HG03378 (cell line): ENCODE measurements around the gene UFD1.
"Not testable (repeated sequence)": the region's sequence is repeated elsewhere in the genome, so short reads cannot be mapped to it uniquely, and the experiment has no call there.

Experiments used
- ATAC-seq: cut with Tn5 transposase; IDR thresholded peaks from one replicate; pipeline ENCODE4 v1.9.1; 2021; ENCODE audit warnings: mild to moderate bottlenecking, moderate library complexity; ENCODE audit not compliant: unreplicated experiment

Gene UFD1

DNA sequence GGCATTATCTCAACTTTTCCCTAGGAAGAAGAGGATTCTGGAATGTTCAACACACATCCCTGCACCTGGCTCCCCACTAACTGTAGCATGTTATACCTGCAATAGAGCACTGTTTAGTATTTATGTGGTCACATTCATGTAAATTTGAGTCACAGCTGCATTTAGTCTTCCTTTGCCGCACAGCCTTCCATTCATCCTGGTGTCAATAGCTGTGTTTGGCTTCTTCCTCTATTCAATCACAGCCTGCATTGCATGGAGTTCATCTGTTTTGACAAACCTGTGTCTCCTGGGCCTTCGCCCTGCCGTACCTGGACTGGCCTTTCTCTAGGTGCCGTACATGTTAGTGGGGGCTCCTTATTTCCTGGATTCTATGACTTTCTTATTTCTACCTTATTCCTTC is 27.4 kb downstream of the UFD1 start:
- ATAC-seq = no peak

DNA sequence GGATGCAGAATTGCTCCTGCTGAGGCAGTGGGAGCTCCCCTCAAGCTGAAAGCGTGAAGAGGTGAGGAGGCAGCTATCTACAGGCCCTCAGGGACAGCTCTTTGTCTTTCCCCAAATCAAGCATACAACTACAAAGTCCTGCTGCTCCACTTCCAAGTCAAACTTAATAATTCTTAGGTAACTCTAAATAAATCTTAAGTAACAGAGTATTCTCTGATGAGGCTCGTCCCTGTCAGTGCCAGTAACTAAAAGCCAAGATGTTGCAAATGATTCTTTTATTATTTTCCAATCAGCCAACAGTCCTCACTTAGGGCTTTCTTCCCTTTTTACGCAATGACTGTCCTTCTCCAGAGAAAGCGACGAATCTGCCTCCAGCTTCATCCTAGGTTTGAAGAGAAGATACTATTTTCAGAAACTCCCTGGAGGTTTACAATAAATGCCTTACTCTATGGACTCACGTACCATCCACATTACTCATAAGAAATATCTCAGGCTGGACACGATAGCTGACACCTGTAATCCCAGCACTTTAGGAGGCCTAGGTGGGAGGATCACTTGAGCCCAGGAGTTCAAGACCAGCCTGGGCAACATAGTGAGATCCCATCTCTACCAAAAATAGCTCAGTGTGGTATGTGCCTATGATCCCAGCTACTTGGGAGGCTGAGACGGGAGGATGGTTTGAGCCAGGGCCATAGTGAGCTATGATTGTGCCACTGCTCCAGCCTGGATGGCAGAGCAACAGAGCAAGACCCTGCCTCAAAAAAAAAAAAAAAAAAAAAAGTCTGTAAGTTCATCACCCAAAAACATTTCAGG is 28.4 kb downstream of the UFD1 start:
- ATAC-seq = no peak

DNA sequence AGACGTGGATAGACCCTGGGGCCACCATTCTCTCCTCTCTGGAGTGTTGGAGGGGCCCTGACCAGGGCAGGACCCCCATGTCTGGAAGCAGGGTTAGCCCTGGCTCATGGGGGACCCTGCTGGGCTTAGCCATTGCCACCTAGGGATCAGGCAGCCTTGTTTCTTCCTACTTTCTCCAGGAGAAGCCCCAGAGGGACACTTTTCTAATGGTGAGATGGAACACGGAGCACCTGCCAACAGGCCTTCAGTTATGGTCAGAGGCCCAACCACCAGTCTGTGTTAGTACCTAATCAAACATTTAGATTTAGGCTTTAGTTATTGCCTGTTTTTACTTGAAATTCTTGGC is 29.6 kb downstream of the UFD1 start:
- no peak for ATAC-seq

DNA sequence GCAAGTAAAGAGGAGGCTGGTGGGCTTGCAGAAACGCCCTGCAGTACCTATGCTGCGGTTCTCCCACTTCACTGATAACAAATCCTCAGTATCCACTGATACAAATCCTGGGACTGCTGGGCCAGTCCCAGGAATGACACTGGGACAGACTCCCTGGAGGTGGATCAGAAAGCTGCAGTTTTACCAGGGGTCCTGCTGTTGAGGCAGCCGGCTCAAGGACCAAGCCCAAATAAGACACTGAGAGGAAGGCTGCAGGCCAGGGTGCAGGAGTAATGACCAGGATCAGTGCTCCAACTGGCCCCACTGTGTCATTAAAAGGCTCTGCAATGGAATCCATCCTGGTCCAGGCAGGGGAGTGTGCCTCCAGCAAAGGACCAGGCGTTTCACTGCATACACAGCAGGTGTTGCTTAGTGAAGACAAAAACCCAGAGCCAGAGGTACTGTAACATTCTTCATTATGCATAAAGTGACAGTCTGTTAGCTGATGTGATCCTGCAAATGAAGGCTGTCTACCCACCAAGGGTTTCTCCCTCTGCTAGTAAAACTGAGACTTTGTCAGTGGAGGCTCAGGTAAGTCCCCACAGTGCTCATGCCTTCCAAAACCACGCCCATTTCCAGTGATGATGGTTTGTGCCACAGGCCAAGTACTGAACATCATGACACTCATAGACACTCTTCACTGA is 30.1 kb downstream of the UFD1 start:
- no peak for ATAC-seq

DNA sequence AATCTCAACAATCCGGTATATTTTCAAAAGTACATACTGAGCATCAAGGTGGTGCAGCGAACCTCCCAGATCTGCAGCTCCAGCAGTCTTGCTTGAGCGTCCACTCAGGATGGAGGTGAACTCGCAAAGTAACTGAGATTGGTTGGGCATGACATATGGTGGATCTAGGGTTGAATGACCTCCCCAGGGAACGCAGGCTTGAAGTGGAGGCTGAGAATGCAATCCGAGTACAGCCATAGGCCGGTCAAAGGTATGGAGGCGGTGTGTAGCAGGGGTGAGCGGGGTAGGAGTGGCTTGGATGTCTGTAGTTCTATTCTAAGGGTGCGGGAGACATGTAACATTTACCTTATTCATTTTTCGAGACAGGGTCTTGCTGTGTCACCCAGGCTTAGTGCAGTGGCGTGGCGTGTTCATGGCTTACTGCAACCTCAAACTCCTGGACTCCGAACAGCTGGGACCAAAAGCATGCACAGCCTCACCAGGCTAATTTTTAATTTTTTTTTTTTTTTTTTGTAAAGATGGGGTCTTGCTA is 30.9 kb downstream of the UFD1 start:
- peak; percentile 30 for ATAC-seq

DNA sequence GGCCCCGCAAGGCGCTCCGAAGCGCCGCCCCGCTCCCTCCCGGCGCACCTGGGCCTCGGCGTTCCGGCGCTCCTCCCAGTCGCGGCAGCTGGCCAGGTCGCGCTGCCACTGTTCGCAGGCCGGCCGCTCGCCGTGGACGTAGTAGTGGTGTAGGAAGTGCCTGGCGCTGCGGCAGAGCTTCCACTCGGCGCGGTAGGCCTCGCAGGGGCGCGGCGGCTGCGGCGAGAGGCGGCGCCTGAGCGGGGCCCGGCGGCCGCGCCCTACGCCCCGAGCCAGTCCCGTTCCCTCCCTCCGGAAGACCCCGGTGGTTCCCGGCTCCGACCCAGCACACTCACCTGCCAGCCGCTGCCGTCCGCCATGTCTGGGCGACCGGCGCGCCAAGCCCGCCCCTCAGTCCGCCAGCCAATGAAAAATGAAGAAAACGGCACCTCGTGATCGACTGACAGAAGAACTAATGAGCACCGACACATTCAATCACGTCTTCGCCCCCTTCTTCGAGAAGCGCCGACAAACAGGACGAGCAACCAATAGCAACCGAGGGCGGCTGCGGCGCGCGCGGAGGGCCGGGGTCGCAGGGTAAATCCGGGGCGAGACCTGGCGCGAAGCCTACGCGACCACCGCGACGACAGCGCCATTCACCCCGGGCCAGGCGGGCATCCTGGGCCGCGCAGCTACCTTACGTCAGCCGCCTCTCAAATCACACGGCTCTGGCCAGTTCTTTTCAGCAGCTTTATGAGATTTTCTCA is 31.5 kb downstream of the UFD1 start, which contains the start of gene C22orf39:
Gene C22orf39 (minus strand): TSS at position 382 of the 746 bp plus-strand sequence. CDS start 23 bp downstream, at position 359.
- ATAC-seq = peak; percentile 71

DNA sequence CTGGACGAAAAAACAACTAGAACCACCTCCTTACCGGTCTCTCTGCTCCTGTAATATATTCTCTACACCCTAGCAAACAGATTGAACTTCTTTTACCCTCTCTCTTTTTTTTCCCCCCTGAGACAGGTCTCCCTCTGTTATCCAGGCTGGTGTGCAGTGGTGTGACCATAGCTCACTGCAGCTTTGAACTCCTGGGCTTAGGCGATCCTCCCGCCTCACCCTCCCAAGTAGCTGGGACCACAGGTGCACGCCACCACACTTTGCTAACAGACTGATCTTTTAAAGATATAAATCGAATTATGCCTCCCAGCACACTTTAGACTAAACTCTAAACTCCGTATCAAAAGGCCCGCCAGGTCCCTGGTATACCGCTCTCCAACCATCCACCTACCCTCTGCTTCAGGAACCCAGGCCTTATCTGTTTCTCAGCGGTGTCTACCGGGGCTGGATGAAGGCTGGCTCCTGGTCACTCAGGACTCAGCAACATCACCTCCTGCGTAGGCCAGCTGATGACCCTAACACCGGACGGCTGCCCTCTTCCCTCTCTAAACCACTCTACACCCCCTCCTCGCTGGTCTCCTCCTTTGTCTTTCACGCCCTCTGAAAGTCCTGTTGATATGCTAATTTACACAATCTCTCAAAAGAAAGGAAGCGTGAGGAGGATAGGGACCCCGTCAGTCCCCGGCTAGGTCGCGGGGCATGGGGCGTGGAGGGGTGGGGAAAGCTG is 32.2 kb downstream of the UFD1 start:
- ATAC-seq = no peak

DNA sequence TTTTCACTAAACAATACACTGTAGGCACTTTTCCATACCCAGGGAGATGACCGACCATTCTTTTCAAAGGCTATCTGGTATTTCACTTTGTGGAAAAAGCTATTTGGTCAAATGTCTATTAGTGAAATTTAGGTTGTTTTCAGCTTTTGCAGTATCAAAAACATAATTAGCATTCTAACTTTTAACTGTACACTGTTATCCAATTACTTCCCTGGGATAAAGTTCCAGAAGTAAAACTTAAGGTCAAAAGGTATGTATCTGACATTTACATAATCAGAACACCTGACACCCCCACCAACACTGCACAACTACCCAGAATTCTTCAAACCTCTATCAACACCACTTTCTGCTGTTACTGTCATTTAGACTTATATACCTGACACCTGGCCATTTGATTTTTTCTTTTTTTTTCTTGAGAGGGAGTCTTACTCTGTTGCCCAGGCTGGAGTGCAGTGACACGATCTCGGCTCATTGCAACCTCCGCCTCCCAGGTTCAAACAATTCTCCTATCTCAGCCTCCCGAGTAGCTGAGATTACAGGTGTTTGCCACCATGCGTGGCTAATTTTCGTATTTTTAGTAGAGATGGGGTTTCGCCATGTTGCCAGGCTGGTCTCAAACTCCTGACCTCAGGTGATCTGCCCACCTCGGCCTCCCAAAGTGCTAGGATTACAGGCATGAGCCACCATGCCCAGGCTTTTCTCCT is 33.6 kb downstream of the UFD1 start:
- not testable (repeated sequence) for ATAC-seq

DNA sequence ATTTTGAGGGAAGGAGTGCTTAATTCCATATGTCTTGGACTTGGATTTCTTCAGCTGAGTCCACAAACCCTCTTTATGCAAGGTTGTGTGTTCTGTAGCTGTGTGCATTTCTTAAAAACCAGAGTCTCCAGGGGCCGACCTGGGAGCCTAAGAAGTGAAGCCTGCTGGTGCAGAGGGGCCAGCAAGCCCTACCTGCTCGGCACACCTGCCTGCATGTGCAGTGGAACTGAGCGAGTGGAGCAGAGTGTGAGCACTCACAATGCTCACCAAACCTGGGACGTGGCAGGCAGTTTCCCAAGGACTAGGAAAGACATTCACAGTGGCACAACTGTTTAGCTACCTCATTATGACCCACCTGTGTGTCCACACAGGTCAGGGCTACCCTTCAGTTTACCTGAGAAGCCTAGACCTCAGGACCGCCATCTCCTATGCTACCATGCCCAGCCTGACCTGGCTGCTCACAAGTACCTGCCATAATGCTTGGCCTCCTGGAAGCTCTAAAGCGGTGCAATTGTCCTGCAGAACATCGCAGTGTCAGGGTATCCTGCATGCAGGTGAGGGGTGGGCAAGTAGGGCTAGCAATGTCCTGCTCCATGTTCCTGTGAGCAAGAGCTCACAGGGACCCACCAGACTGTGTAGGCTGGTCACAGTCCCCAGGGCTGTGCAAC is 35.3 kb downstream of the UFD1 start:
- no peak for ATAC-seq

DNA sequence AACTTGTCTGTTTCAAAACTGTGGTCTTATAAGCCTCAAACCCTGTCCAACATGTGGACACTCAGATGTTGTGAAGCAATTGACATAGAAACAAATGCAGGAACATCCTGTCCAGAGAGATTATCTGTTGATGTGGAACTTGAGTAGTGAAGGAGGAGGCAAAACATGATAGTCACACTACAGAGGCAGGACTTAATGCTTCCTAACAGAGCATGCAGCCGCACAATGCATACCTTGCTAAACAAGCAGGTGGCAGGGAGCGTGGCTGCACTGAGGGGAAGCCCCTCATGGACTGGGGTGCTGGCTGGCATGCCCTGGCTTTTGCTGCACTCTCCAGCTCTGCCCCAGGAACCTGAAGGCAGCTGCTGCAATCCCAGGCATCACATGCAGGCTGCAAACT is 36.8 kb downstream of the UFD1 start:
- ATAC-seq = no peak

DNA sequence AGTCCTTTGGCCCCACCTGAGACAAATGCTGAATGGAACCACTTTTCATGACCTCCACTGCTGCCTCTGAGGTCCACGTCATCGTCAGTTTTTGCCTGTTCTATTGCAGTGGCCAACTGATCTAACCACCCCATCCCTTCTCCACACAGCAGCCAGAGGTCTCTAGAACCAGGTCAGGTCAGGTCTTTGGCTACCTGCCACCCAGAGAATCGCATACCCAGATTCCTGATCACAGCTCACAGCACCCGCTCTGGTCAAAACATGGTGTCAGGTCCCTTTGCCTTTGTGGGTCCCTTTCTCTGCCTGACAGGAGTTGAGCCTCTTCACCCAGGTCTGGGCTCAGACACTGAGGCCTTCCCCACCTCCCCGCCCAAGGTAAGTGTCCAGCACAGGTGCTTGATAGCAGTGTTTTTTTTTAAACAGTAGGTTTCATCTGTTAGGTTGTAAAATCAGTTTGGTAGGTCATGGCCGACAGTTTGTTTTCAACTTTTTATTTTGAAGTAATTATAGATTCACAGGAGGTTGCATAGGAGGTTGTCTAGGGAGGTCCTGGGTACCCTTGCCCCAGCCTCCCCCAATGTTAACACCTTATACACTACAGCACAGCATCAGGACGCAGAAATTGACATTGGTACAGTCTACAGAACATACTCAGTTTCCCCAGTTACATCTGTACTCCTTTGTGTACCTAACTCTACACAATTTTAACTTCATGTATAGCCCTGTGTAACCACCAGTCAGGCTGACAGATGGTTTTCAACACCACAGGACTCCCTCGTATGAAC is 38.4 kb downstream of the UFD1 start:
- no peak for ATAC-seq

DNA sequence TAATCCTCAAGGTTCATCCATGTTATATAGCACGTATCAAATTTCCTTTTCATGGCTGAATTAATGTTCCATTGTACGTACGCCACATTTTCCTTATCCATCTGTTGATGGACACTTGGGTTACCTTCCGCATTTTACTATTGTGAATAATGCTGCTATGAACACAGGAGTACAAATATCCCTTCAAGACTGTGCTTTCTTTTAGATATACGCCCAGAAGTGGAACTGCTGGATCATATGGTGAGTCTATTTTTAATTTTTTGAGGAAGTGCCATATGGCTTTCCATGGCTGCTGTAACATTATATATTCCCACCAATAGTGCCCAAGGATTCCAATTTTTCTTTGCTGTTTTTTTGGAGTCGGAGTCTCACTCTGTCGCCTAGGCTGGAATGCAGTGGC is 40.7 kb downstream of the UFD1 start:
- no peak for ATAC-seq

DNA sequence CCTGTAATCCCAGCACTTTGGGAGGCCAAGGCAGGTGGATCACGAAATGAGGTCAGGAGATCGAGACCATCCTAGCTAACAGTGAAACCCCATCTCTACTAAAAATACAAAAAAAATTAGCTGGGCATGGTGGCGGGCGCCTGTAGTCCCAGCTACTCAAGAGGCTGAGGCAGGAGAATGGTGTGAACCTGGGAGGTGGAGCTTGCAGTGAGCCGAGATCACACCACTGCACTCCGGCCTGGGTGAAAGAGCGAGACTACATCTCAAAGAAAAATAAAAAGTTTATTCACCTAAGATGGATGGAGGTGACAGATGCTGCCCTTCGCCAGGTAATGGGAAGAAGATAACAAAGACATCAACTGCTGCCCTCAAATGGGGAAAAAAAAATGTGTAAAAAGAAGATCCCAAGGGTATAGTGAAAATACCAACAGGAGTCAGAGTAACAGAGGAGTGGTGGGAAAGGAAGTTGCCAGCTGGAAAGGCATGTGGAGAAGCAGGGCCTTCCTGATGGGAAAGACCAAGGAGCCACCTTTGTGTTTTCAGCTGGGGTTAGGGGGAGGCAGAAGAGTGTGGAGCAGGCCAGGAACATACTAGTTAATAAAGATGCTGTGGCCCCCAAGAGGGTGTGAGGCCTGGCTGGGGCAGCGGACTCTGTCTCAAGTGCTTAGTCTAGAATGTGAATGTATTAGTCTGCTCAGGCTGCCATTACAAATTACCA is 42.4 kb downstream of the UFD1 start:
- ATAC-seq = not testable (repeated sequence)

DNA sequence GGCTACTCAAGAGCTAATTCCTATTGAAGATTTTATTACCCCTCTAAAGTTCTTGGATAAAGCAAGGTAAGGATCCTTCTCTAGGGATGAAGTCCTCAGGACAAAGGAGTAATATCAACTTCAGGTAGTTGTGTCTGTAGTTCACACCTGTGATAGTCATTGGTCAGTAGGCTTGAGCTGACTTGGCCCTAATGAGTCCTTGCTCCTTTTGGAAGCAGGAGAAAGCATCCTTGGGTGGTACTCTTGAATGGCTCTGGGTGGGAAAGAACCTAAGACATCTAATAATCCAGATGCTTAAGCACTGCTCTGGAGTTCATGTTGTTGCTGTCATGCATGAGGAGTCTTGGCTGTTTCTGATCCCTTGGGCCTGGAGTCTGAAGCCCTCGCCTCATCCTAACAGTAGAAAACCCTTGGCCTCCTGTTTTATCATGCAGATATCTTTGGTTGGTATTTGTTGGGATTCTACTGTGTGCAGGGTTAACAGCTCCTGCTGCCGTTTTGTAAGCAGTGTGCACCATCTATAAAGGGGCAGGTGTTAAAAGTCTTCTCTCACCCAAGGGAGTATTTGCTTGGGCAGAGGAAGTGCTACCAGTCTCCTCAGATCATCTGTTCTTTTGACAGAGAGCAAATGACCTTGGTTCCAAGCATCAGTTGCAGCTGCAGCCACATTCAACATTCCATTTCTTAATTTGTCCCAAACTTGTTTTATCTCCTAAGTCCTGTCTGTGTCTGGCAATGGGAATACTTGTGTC is 44.0 kb downstream of the UFD1 start:
- no peak for ATAC-seq

DNA sequence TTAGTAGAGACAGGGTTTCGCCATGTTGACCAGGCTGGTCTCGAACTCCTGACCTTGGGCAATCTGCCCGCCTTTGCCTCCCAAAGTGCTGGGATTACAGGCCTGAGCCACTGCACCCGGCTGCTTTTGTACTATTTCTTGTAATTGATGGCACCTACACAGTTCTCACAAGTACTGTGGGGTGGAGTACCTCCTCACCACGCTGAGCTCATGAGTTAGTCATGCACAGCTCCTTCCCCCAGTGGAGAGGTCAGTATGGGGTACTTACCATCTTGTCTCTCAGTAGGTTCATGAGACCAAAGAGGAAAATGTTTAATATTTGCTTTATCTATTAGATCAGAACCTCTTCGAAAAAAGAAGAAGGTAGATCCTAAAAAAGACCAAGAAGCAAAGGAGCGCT is 44.6 kb downstream of the UFD1 start:
- no peak for ATAC-seq

DNA sequence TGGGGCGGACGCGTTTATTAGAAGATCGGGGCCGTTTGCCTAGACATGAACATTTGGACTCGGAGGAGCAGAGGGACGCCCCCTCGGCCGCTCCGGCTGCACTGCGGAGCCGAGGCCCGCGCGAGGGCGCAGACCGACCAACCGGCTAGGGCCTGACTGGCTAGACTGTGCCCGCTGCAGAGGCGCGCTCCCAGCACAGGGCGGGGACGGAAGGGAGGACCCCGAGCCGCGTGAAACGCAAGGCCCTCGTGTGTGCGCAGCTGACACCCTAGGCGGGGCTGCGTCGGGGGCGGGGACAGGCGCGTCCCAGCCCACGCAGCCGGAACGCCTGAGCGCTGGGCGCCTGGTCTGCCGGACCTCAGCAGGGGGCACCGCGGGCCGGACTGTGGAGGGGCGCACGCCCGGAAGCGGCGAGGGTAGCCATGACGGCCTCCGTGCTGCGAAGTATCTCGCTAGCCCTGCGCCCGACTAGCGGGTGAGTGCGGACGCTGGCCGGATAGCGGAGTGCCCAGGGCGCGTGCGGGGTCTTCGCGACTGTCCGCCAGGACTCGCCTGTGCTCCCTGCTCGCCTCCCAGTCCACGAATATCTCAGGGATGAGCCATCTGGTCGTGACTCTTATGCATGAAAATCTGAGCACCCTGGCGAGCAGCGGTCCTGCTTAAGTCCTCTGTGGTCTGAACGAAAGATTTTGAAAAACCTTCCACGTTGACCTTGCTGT is 46.7 kb downstream of the UFD1 start, which contains the start of gene MRPL40:
Gene MRPL40 (plus strand): TSS at position 413 of the 719 bp plus-strand sequence. CDS start 10 bp downstream, at position 423.
- ATAC-seq = peak; percentile 53

DNA sequence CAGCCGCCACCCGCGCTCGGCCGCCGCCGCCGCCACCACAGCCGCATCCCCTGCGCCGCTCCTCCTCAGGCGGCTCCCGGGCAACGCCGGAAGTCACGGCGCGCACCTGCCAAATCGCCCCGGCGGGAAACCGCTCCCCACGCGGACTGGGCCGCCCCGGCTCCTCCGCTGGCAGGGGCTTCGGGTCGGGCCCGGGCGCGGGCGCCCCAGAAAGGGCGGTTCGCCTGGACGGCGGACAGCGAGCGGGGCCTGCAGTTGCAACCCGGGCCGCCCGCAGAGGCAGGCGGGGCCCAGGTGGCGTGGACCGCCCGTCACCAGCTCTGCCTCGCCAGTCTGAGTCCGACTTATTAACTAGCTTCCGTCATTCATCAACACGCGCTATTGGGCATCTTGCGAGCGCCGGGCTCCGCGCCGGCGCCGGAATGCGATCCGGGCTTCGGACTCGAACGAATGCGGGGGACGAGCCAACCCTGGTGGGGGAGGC is 47.3 kb downstream of the UFD1 start, which contains the start of gene HIRA:
Gene HIRA (minus strand): TSS at position 85 of the 484 bp plus-strand sequence. CDS start 257 bp downstream, outside the sequence.
- ATAC-seq = peak; percentile 29
